Mesangial cell (primary cell): ENCODE measurements around the gene TYRO3. TPM values are rescaled to one million over a fixed set of nuclear protein-coding genes. Genes with fewer than 3 reads are reported as not detected.

ENCODE experiments used
- total RNA-seq: library from RNA; depleted of rRNA; stranded (reverse); fragments of >200 nt; gene quantifications from 2 replicates; pipeline ENCODE4 v1.2.3, GENCODE V29; 2015

TYRO3 gene
- 11.7 and 13.1 TPM in 2 replicates for total RNA-seq

GRCh38 chr15:41558400-41559238, at the start of gene TYRO3:
TYRO3 (plus strand) TSS chr15:41559212; CDS start chr15:41559258, 46 bp downstream.

GRCh38 chr15:41513506-41514227, 45.3 kb upstream of the TYRO3 start, which contains the start of gene LTK:
LTK (minus strand) TSS chr15:41513827; CDS start chr15:41513709, 118 bp downstream.

Other genes starting within 250 kb of the TYRO3 start
- 1.8 and 27.9 TPM in 2 replicates for gene OIP5, start 226.6 kb upstream of the TYRO3 start, total RNA-seq
- gene NUSAP1, start 226.3 kb upstream of the TYRO3 start, total RNA-seq: 9.6 and 118 TPM in 2 replicates
- gene NDUFAF1, start 156.7 kb upstream of the TYRO3 start, total RNA-seq: 11.5 and 13.9 TPM in 2 replicates
- gene RTF1, start 142.1 kb upstream of the TYRO3 start, total RNA-seq: 14.3 and 15.0 TPM in 2 replicates
- 5.4 and 8.4 TPM in 2 replicates for gene ITPKA, start 65.3 kb upstream of the TYRO3 start, total RNA-seq
- gene LTK, start 45.4 kb upstream of the TYRO3 start, total RNA-seq: 0.33 and 1.4 TPM in 2 replicates
- 20.7 and 28.4 TPM in 2 replicates for gene RPAP1, start 15.0 kb upstream of the TYRO3 start, total RNA-seq
- 11.6 and 15.8 TPM in 2 replicates for gene MGA, start 101.2 kb downstream of the TYRO3 start, total RNA-seq
- 11.0 and 11.9 TPM in 2 replicates for gene MAPKBP1, start 215.3 kb downstream of the TYRO3 start, total RNA-seq